GM12892 (cell line): ENCODE data around the gene ASPN.

Experiments
- POLR2A ChIP-seq: IDR thresholded peaks from 2 replicates; pipeline ENCODE4 v1.6.1; 2011; ENCODE audit warnings: low read depth, low read length, control low read depth
- POLR2AphosphoS5 ChIP-seq: IDR thresholded peaks from 2 replicates; pipeline ENCODE4 v1.6.1; 2011; ENCODE audit warnings: low read depth, low read length, control low read depth
- TAF1 ChIP-seq: IDR thresholded peaks from 2 replicates; pipeline ENCODE4 v1.6.1; 2011; ENCODE audit warnings: low read depth, mild to moderate bottlenecking, control low read depth, low read length, borderline replicate concordance

- TF ChIP-seq POLR2A, result no peak
- no peak for TF ChIP-seq POLR2AphosphoS5
- TF ChIP-seq TAF1, result no peak
Measured at GRCh38 chr9:92524881-92525280, 42.6 kb upstream of the ASPN start.
